OCI-LY7 (cell line): ENCODE data around the gene LATS1.

Experiments
- CTCF ChIP-seq: fragments of 200-600 bp; sonication (generic); conservative IDR thresholded peaks from 2 replicates; pipeline ENCODE4 v1.5.1; 2014; ENCODE audit warnings: mild to moderate bottlenecking, antibody characterized with exemption, low read length, moderate library complexity, mixed read lengths
- EZH2phosphoT487 ChIP-seq: fragments of 200-600 bp; sonication (generic); IDR thresholded peaks from 2 replicates; pipeline ENCODE4 v1.6.1; 2018; ENCODE audit warnings: low read depth, borderline replicate concordance, mild to moderate bottlenecking, mixed run types, antibody characterized with exemption, low read length, moderate library complexity, mixed read lengths

GRCh38 chr6:149615805-149616204 lies 102.1 kb downstream of the LATS1 start:
- TF ChIP-seq CTCF (no peak), EZH2phosphoT487 (no peak)
